Transverse colon (tissue), 4 donors: ENCODE results near the gene SPATA24.

Experiments
- CTCF ChIP-seq, 5 experiments: fragments of 200-600 bp in 3 of 5; fragments of 450-650 bp in 2 of 5; sonication (generic) in 3 of 5; IDR thresholded peaks; 1 replicate in 2 of 5; 2 replicates in 3 of 5; pipeline ENCODE4 v1.5.1; 2016 to 2017; ENCODE audit warnings: antibody characterized with exemption in 5 of 5, inconsistent platforms in 3 of 5, mild to moderate bottlenecking in 2 of 5, moderate library complexity in 1 of 5
- EP300 ChIP-seq: sonication (generic); formaldehyde crosslinking; IDR thresholded peaks from one replicate; pipeline ENCODE4 v1.6.1; 2017; ENCODE audit warnings: antibody characterized with exemption, low read depth
- POLR2A ChIP-seq: fragments of 450-650 bp; IDR thresholded peaks from one replicate; pipeline ENCODE4 v1.6.1; 2016; ENCODE audit warnings: antibody characterized with exemption, mild to moderate bottlenecking, moderate library complexity
- POLR2AphosphoS5 ChIP-seq, 3 donors: sonication (generic); formaldehyde crosslinking; IDR thresholded peaks; one replicate each; pipeline ENCODE4 v1.6.1; 2016; ENCODE audit warnings: antibody characterized with exemption in 3 of 3

- no peak for TF ChIP-seq CTCF (IDR thresholded peaks at IDR 0.05)
- no peak for TF ChIP-seq POLR2AphosphoS5 (IDR thresholded peaks at IDR 0.05)
- TF ChIP-seq EP300, result no peak
- TF ChIP-seq POLR2A, result no peak
Measured at GRCh38 chr5:139371482-139372435, 32.1 kb downstream of the SPATA24 start.
